NCI-H345 treated with DMSO at 0.1 percent for 48 hours (cell line): ENCODE data around the gene CEP164.

ENCODE experiments used
- DNase-seq: peaks from one replicate; lab custom pipeline; 2025; ENCODE audit not compliant: unreplicated experiment; lab: John Stamatoyannopoulos, UW

Gene CEP164

GRCh38 chr11:117457835-117458234 lies 130.2 kb downstream of the CEP164 start:
- peak; percentile 35 for DNase-seq

GRCh38 chr11:117458275-117459122 lies 130.8 kb downstream of the CEP164 start:
- DNase-seq: peak; percentile 39

GRCh38 chr11:117459123-117459978 lies 131.7 kb downstream of the CEP164 start:
- no peak for DNase-seq

- no peak for DNase-seq
Observed at GRCh38 chr11:117459979-117460300, 132.3 kb downstream of the CEP164 start.

- no peak for DNase-seq
Observed at GRCh38 chr11:117461396-117462182, 133.9 kb downstream of the CEP164 start.

DNA sequence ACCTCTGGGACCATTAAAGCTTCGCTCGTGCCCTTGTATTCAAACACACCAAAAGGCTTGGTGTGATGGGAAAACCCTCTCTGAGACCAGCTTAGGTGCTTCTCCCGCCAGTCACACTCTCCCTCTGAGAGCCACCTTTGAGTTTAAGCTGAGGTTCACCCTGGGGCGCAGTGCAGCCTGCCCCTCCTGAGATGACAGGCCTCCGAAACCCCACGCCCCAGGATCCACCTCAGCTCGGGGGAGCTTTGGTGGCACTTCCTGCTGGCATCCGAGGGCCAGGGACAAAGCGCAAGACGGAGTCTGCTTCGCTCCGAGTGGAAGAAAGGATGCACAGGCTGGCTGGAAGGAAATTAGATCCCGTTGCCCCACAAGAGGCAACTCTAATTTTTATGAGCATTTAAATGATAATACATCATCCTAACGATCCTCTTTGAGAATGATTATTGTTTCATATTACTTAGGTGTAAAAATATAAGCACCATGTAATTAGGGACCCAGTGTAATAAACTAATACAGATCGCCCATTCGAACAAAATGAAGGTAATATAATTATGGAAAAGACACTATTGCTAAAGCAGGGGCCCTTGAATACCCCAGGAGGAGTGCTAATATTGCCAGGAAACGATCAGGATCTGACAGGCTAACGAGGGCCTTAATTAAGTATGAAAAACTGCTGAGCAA lies 134.7 kb downstream of the CEP164 start:
- no peak for DNase-seq

- DNase-seq: no peak
Observed at GRCh38 chr11:117462864-117463247, 135.2 kb downstream of the CEP164 start.
